HuH-7.5 (cell line): Measurements from ENCODE around the gene LRRFIP2.
"Not testable (repeated sequence)": the region's sequence is repeated elsewhere in the genome, so short reads cannot be mapped to it uniquely, and the experiment has no call there.

Source experiments
- DNase-seq: peaks from one replicate; pipeline ENCODE4 v3.0.0; 2011; ENCODE audit warnings: low spot score

The LRRFIP2 gene, protein sequence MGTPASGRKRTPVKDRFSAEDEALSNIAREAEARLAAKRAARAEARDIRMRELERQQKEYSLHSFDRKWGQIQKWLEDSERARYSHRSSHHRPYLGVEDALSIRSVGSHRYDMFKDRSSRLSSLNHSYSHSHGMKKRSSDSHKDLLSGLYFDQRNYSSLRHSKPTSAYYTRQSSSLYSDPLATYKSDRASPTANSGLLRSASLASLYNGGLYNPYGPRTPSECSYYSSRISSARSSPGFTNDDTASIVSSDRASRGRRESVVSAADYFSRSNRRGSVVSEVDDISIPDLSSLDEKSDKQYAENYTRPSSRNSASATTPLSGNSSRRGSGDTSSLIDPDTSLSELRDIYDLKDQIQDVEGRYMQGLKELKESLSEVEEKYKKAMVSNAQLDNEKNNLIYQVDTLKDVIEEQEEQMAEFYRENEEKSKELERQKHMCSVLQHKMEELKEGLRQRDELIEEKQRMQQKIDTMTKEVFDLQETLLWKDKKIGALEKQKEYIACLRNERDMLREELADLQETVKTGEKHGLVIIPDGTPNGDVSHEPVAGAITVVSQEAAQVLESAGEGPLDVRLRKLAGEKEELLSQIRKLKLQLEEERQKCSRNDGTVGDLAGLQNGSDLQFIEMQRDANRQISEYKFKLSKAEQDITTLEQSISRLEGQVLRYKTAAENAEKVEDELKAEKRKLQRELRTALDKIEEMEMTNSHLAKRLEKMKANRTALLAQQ

DNA sequence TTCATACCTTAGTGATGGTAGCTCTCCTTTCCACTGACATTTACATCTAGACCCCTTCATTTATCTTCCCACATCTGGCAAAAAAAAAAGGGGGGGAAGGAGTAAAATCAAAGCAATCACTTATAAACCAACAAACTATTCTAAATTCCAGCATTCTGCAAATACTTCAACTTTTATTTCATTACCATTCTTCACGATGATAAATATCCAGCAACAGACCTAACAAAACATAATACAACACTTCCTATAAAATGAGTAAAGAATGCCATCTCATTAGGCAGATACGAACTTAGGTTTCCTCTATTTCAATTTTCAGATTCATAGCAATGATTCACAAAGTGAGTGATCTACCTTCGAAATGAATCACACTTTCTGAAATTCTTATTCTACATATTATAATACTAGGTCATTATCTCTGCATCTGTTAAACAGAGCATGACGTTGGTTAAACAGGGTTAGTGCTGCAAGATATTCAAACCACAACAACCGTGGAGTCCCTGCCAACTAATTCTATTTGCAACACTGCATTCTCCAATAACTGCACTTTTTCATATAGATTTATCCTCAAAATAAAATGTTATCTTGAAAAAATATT, at the start of gene LRRFIP2:
TSS of gene LRRFIP2 (minus strand) at position 51 of the 595 bp plus-strand sequence. CDS start 25,599 bp downstream, outside the sequence.
- DNase-seq = no peak

DNA sequence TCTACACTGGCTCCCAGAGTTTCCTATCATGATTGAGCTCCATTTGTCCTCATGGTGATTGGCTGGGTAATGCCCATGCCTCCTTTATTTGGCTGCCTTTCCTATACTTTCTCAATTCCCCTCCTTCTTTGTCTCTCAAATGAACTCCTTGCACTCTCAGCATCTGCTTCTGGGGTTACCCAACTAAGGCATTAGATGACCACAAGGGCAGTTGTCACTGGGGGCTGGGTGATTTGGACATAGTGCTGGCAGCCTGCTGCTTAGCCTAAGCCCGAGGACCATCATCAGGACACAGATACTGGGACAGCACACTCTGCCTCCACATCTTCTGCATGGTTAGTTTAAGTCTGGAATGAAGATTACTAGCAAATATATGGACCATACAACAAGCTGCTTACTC, 49.2 kb upstream of the LRRFIP2 start:
- no peak for DNase-seq

DNA sequence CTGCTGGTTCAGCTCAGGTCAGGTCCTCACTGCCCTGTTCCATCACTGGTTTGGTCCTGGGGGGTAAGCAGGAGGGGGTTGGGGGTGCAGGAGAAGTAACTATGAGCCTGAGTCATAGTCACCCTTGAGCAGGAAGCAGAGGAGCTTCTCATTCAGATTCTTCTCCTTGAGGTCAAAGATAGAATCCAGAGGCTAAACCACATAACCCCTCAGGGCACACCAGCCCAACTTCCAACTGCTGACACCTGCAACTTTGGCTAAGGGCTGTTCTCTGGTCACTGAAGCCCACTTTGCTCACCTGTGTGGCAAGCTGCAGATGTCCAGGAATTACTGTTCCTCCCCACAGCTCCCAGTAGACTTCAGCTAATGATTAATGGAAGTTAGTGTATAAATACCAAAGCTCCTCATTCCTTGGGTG, 48.8 kb upstream of the LRRFIP2 start:
- DNase-seq = no peak

DNA sequence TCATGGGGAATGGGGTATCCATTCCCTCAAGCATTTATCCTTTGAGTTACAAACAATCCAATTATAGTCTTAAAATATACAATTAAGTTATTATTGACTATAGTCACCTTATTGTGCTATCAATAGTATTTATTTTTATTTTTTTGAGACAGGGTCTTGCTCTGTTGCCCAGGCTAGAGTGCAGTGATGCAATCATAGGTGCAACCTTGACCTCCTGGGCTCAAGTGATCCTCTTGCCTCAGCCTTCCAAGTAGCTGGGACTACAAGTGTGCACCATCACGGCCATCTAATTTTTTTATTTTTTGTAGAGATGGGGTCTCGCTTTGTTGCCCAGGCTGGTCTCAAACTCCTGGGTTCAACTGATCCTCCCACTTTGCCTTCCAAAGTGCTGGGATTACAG, 48.2 kb upstream of the LRRFIP2 start:
- DNase-seq = not testable (repeated sequence)

DNA sequence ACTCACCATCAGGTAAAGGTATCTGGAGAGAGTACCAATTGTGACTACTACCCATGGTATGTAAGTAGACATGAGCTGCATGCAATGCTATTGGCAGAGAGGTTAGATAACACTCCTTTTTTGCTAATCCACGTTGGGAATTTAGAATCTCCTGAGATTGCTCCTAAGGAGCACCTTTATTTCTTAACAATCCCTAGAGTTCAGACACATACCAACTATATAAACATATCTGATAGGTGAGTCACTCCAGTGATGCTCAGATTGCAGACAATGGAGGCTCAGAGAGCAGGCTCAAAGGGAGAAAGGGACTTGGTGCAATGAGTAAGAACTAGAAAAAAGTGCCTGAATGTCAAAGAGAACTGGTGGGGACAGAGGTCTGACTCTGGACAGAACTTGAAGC, 47.0 kb upstream of the LRRFIP2 start:
- no peak for DNase-seq

DNA sequence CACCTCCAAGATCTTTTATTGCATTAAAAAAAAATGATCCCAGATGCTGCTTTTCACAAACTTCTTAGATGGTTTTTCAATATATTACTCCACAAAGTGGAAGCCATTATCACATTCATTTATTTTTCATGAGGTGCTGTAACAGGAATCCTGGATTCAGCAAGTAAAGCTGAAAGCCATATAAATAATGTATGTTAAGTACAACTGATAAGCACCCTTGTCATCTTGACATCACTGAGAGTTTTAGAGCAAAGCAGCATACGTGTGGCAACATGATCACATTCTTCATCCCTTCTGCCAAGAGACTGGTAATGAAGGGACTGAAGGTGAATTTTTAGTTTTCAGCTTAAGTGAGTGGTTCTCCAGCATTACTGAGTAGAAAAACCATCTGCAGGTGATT, 44.9 kb upstream of the LRRFIP2 start:
- DNase-seq = no peak

DNA sequence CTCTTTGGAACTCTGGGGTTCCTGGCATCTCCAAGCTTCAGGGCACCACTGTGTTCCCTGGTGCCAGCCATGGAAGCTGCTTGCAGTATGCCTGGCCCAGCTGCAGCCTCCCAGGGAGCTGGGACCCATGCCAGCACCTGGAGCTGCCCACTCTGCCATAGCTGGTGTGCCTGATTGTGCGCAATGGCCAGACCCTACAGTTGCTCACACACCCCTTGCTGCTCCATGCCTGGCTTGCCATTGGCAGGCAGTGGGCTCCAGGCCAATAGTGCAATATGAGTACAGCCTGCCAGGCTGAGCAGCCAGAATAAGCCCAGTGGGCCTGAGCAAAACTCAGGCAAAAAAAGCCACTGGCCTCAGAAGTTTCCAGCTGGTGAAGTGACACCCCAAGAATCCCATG, 43.8 kb upstream of the LRRFIP2 start:
- no peak for DNase-seq

DNA sequence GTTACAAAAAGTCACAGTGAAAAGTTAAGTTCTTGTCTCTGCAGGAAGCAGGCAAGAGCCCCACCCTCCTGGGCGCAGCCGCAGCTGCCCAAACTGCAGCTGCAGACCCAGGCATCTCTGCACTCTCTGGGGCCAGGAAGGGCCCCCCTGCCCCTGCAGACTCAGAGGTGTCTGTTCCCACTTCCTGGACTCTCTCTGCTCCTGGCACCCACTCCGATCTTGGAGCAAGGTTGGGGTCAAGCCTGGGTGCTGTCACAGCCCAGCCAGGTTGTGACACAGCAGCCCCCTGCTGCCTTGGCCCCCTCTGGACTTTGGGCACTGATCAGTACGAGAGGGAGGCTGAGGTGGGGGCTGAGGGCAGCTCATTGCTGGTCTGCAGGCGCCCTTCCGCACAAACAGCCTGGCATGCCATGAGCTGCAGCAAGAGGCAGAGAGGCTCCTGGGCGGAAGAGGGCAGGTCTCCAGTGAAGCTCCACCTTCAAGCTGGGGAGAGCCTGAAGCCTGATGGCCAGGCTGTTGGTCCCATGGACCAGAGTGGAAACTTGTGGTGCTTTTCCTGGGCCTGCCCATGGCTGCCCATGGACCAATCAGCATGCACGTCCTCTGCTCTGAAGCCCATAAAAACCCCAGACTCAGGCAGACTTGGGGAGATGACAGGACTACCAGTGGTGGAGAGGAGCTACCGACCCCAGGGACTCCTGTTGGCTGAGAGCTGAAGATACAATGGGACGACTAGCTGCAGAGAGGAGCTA, 42.9 kb upstream of the LRRFIP2 start:
- DNase-seq = no peak

DNA sequence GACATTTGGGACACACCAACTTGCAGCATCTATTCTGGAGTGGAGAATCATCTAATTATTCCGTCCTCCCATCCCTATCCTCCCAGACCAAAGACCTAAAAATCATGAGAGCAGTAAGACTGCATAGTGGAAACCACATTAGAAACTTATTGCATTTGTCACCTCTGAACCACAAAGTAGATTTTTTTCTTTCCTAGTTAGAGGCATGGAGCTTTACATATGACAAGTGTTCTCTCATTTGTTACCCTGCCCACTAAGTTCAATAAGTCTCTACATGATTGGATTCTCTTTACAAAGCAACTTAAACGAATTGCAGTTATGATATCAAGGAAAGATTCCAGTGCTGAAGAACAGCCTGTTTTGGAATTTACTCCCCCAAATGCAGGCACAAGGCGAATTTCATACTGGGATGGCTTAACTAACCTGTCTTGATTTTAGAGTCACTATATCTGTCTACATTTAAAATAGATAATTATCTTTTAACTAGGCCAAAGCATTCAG, 42.3 kb upstream of the LRRFIP2 start:
- no peak for DNase-seq

DNA sequence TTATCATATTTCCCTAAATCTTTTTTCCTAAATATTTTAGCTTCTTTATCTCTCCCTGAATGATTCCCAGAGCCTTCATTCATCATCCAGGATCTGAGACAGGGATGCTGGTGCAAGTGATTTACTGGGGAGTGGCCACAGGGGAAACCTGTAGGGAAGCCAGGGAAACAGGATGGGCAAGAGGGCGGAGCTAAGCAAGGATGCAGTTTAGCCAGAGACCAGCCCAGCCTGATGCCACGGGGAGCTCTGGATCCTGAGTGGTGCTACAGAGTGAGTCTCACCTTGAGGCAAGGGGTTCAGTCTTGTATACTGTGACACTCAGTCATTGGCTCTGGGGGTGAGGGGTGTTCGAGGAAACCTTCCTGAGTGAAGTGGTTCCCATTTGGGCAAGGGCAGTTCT, 39.7 kb upstream of the LRRFIP2 start:
- no peak for DNase-seq

DNA sequence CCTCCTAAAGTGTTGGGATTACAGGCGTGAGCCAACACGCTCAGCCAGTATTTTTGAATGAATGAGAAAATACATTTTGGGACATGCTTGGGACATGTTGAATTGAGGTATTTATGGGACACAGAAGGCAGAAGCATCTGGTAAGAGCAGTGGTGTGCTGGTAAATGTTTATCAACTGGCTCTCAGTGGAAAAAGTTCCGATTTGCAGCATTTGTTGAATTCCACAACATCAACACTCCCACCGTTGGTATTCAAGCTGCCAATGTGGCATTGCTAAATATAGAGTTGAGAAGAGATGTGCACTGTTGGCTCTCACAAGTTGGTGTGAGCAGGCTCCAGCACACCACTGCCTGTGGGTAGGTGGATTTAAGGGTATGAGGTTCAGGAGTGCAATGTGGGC, 35.8 kb upstream of the LRRFIP2 start:
- no peak for DNase-seq

DNA sequence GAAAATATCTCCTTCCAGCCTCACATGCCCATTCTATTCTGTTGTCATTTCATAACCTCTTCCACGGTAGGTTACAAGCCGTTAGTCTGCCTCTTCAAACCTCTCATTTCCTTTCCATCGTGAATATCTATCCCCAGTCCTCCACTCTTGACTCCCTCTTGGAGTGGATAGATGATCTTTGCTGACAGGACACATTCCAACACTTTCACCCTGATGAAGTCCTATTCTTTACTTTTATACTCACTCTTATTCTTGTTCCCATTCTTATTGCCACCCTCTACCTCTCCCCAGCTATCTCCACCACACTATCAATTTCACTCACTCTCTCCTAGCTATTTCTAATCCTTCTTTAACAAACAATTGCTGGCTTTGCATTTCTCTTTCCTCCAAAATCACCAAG, 34.2 kb upstream of the LRRFIP2 start:
- not testable (repeated sequence) for DNase-seq

DNA sequence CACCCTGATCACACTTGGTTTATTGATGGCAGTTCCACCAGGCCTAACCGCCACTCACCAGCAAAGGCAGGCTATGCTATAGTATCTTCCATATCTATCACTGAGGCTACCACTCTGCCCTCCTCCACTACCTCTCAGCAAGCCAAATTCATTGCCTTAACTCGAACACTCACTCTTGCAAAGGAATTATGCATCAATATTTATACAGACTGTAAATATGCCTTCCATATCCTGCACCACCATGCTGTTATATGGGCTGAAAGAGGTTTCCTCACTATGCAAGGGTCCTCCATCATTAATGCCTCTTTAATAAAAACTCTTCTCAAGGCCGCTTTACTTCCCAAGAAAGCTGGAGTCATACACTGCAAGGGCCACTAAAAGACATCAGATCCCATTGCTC, 33.6 kb upstream of the LRRFIP2 start:
- DNase-seq = not testable (repeated sequence)

DNA sequence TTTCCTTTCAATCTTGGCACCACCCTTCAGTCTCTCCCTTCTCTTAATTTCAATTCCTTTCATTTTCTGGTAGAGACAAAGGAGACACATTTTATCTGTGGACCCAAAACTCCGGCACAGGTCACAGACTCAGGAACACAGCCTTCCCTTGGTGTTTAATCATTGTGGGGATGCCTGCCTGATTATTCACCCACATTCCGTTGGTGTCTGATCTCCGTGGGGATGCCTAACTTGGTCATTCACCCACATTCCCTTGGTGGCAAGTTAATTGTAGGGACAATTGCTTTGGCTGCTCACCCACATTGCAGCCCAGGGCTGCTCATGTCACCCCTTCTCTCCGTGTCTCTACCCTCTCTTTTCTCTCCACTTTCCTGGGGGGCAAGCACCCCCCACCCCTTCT, 31.7 kb upstream of the LRRFIP2 start:
- DNase-seq = not testable (repeated sequence)

DNA sequence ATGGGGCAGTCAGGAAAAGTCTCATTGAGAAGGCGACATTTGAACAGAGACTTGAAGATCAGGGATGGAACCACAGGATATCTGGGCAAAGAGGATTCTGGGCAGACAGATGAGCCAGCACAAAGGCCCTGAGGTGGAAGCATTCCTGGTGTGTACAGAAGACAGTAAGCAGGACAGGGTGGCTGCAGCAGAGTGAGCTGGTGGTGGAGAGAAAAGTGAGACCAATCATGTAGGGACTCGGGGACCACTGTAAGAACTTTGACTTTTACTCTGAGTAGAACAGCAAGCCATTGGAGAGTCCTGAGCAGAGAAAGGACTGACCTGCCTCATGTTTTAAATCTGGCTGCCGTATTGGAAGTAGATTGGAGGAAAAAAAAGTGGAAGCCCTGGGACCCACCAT, 29.9 kb upstream of the LRRFIP2 start:
- DNase-seq = no peak

DNA sequence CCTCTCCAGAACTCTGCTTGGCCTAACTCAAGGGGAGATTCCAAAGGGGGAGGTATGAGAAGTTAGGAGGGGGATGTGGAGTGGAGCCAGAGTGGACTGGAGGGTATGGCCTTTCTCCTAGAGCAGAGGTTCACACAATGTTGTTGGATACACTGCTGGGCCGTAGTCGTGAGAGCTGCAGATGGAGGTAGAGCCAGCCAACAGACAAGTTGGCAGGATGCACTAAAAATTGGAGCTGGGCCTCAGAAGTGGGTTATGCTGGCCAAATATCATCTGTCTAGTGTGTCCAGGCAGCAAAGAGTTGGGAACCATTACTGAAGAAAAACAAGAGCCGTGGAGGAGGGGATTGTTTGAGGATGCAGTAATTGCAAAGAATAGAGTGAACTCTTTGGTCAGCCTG, 27.7 kb upstream of the LRRFIP2 start:
- no peak for DNase-seq

DNA sequence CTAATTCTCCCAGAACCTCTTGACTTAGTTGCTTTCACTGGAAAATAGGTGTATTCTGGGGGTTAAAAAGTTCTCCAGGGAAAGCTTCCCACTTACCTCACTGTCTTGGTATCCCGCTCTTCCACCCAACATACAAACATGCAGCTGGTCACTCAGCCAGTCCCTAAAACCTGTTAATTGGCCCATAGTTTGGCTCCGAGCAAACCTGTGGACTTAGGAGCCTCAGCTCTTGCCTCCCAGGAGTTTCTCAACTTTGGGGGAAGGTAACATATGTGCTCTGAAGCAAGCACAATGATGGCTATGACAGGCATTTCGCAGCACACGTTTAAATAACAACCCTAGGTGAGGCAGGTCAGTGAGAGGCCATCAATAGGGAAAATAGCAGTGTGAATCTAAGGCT, 25.8 kb upstream of the LRRFIP2 start:
- no peak for DNase-seq

DNA sequence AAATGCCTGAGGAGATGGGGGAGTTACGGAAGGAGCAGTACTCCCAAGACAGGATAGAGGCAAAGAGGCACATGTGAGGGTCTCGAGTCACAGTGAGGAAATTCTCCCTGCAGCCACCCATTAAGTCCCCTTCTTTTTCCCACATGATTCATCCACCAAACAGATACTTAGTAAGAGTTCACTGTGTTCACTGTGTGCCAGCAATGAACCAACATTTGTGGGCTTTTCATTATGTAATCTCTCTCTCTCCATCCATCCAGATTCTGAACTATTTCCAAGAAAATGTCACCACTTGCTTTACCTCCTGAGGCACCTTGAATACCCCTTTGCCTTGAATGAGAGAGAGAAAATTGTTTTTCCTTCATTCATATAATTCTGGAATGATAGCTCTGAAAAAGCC, 24.6 kb upstream of the LRRFIP2 start:
- no peak for DNase-seq

DNA sequence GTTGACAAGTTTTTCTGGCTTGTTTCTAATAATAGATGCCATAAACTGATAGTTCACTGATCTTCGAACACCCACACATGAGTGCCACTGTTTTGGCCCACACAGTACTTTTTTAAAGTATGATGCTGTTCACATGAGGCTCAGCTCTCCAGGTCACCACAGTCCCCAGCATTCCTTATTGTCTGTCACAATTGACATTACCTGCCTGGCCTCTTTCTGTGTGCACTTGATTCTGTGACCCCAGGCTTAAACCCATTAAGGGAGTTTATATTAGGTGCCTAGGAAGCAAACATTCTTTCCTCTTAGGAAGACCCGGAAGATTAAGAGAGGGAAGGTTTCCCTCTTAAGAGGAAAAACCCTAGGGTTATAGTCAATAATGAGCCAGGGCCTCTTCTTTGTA, 24.2 kb upstream of the LRRFIP2 start:
- no peak for DNase-seq

DNA sequence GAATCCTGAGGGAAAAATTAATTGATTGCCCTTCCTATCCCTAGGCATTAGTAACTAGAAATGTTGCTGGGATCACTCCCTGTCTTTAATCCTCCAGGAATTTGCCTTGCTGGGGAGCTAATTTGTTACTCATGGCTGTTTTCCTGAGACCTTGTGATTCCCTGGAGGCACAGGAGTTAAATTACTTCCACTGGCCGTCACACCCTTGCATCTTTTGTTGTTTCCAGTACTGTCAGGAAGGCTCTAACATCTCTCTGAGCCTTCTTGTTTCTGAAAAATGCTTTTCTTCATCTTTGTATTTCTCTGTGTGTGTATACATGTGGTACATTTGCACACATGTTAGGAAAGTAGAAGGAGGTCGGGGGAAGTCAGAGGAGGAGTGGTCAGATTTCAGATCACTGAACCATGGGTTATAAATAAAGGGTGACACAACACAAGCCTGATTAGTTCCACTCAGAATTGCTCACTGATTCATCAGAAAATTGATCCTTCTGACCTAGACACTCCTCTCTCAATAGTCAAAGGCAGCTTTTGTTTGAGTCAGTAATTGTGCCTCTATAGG, 23.5 kb upstream of the LRRFIP2 start:
- DNase-seq = no peak

DNA sequence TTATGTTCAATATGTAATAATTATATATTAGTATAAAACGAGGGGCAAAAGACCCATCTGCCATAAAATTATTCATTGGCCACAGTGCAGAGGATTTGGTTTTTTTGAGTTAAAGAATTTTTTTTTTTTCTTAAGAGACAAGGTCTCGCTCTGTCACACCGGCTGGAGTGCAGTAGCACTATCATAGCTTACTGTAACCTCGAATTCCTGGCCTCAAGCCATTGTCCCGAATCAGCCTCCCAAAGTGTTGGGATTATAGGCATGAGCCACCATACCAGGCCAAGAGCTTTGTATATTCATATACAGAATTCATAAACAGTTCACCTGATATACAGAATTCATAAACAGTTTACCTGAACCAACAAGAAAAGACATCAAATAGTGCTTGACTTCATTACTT, 20.2 kb upstream of the LRRFIP2 start:
- DNase-seq = no peak

DNA sequence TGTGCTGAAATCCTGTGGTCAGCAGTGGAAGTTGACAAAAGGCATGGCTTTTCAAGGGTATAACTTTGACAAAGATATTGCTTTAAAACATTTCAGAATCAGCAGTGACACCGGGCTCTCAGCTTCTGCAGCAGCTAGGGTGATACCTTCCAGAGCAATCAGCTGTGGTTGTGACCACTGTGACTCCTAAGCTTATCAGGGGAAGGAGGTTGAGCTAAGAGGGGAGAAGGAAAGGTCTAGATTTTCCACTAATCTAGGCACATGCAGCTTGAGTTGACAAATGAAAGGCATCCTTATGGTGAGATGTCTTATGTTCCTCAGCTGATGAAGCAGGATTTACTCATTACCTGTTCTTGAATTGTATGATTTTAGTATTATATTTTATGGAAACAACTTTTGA, 16.3 kb upstream of the LRRFIP2 start:
- DNase-seq = no peak
